Upper lobe of right lung (tissue), 1 donor: Measurements from ENCODE around the gene DGUOK. TPM values are rescaled to one million over a fixed set of nuclear protein-coding genes. Genes with fewer than 3 reads are reported as not detected.
A peak's percentile ranks its signal among the peaks of the same experiment; 100 is the strongest.

Experiments
- ATAC-seq: fragments of 200-7000 bp; cut with Tn5 transposase; one replicate; pipeline ENCODE4 v1.9.1; 2020; ENCODE audit warnings: mild to moderate bottlenecking, moderate library complexity
- DNase-seq: peaks from one replicate; pipeline ENCODE4 v3.0.0-alpha.2; 2020
- H3K27ac ChIP-seq: fragments of 200-600 bp; one replicate; pipeline ENCODE4 v1.8.0; 2022
- H3K27me3 ChIP-seq: fragments of 200-600 bp; one replicate; pipeline ENCODE4 v1.8.0; 2022; ENCODE audit warnings: mild to moderate bottlenecking
- H3K36me3 ChIP-seq: fragments of 200-600 bp; one replicate; pipeline ENCODE4 v1.8.0; 2022
- H3K4me1 ChIP-seq: fragments of 200-600 bp; one replicate; pipeline ENCODE4 v1.8.0; 2022
- H3K4me3 ChIP-seq: fragments of 200-600 bp; one replicate; pipeline ENCODE4 v1.8.0; 2022; ENCODE audit warnings: mild to moderate bottlenecking
- H3K9me3 ChIP-seq: fragments of 200-600 bp; one replicate; pipeline ENCODE4 v1.8.0; 2022
- intact Hi-C: fragments of 100-400 bp; cut with DNase I; formaldehyde crosslinking; loops from one replicate; pipeline ENCODE4 v1.11.0; 2022
- total RNA-seq: library from RNA; stranded (reverse); fragmentation: NEBNext Ultra II Directional; extraction: Animal tissue kit (Norgen Biotek cat#: 25700); gene quantifications from one replicate; pipeline ENCODE4 v1.2.1, GENCODE V29; 2021
- TF ChIP-seq, protein P1 (sequence below): fragments of 200-600 bp; IDR thresholded peaks from one replicate; pipeline ENCODE4 v1.8.0; 2022; ENCODE audit warnings: antibody characterized with exemption
- donor health status: DM: no; HTN: yes; CAD: no; lungs with severe emphysema.

DGUOK gene
- total RNA-seq, 1 donor from 2014 or later, result 34.4 TPM

DNA sequence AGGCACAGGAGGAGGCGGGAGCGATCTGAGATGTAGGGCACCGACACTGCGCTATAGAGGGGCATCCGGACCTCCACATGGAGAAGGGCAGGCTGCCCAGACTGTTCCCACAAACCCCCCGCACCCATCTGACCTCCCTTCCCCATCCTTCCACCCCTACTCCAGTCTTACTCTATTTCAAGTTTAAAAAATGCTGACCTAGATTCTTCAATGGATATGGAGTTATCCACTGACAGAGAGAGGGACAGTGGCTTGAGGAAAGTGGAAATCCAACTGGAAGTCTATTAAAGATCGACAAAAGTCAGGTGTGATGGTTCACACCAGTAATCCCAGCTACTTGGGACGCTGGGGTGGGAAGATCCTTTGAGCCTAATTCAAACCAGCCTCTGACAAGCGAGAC, 5.1 kb upstream of the DGUOK start:
- intact Hi-C loops, result no loop called here
- ATAC-seq, result peak; percentile 7

DNA sequence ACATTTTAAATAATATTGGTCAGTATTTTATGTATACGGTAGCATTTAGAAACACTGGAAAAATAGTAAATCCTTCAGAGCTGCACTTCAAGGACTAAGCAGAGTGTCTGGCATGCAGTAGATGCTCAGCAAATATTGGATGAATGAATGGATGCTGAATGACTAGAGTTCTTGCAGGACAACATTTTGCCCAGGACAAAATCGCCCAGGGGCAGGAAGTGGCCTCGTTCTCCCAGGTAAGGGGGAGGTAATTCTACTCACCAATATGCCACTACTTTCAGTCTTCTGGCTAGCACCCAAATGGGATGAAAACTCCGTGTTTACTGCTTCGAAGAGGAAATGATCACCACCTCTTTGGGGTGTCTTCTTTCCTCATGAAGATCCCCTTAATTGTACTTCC, 4.0 kb upstream of the DGUOK start:
- Histone ChIP-seq H3K4me3 (no peak overlapping the region), H3K9me3 (no peaks in the 10 kb centered on the region), H3K36me3 (no peaks in the 10 kb centered on the region), H3K4me1 (no peaks in the 10 kb centered on the region), H3K27me3 (no peaks in the 10 kb centered on the region), H3K27ac (no peak overlapping the region)
- ATAC-seq, result no peak
- TF ChIP-seq, protein P1, sequence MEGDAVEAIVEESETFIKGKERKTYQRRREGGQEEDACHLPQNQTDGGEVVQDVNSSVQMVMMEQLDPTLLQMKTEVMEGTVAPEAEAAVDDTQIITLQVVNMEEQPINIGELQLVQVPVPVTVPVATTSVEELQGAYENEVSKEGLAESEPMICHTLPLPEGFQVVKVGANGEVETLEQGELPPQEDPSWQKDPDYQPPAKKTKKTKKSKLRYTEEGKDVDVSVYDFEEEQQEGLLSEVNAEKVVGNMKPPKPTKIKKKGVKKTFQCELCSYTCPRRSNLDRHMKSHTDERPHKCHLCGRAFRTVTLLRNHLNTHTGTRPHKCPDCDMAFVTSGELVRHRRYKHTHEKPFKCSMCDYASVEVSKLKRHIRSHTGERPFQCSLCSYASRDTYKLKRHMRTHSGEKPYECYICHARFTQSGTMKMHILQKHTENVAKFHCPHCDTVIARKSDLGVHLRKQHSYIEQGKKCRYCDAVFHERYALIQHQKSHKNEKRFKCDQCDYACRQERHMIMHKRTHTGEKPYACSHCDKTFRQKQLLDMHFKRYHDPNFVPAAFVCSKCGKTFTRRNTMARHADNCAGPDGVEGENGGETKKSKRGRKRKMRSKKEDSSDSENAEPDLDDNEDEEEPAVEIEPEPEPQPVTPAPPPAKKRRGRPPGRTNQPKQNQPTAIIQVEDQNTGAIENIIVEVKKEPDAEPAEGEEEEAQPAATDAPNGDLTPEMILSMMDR, result no peak
- intact Hi-C loops, result no loop called here
- DNase-seq, result no peak

More for the DNA sequence above, 5.1 kb upstream of the DGUOK start:
- Histone ChIP-seq H3K27ac (no peak overlapping the region), H3K27me3 (no peaks in the 10 kb centered on the region), H3K4me3 (no peak overlapping the region), H3K36me3 (no peaks in the 10 kb centered on the region), H3K9me3 (no peaks in the 10 kb centered on the region), H3K4me1 (no peaks in the 10 kb centered on the region)
- TF ChIP-seq, protein P1, result no peak
- no peak for DNase-seq

GRCh38 chr2:73925033-73925704, 1.5 kb upstream of the DGUOK start:
- Histone ChIP-seq H3K27me3 (no peaks in the 10 kb centered on the region), H3K9me3 (no peaks in the 10 kb centered on the region), H3K27ac (no peak overlapping the region), H3K36me3 (no peaks in the 10 kb centered on the region), H3K4me1 (peaks cover 18% of the 10 kb centered on the region), H3K4me3 (no peak overlapping the region)
- no peak for DNase-seq
- TF ChIP-seq, protein P1, result no peak
- intact Hi-C loops, result no loop called here
- no peak for ATAC-seq

DNA sequence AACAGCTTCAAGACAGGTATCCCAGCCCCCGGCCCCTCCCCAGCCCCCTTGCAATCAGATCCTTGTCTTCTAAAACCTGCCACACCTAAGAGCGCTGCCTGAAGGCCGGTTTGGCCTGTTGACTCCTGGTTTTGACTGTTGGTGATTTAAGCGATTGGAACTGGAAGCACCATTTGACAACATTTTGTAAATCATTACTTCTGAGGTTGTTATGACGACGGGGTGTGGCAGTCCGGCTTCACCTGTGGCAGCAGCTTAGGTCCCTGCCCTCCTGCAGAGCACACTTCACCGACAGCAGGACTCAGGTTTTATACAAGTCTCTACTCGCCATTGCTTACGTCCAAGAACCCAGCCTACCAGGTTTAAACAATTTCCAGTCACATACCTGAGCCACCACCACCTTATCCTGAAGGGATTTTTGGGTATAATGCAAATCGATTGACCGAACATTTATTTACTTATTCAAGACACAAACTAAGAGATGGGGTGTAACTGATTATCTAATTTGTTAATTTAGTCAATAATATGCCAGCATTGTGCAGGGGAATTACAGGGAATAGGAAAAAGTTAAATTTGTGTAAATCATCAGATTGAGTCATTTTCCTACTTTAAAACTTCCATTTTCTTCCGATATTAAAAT, 707 bp upstream of the DGUOK start:
- TF ChIP-seq, protein P1, result no peak
- H3K27me3 ChIP-seq, result no peaks in the 10 kb centered on the region
- intact Hi-C loops, result no loop called here
- H3K36me3 ChIP-seq, result no peaks in the 10 kb centered on the region
- no peak for ATAC-seq
- peak overlapping the region; percentile 96 for H3K27ac ChIP-seq
- H3K9me3 ChIP-seq, result no peaks in the 10 kb centered on the region
- peaks cover 18% of the 10 kb centered on the region for H3K4me1 ChIP-seq
- DNase-seq, result no peak
- H3K4me3 ChIP-seq, result peak overlapping the region; percentile 74

- H3K27me3 ChIP-seq, result no peaks in the 10 kb centered on the region
- ATAC-seq (no peak), DNase-seq (no peak)
- TF ChIP-seq, protein P1, result no peak
- H3K27ac ChIP-seq, result peak overlapping the region; percentile 96
- no peaks in the 10 kb centered on the region for H3K9me3 ChIP-seq
- H3K4me3 ChIP-seq, result peak overlapping the region; percentile 74
- H3K4me1 ChIP-seq, result peaks cover 21% of the 10 kb centered on the region
- H3K36me3 ChIP-seq, result no peaks in the 10 kb centered on the region
- intact Hi-C loops, result no loop called here
Observed at GRCh38 chr2:73927344-73927743, 664 bp downstream of the DGUOK start.
